ENCODE measurements around the gene CA10.

DNA sequence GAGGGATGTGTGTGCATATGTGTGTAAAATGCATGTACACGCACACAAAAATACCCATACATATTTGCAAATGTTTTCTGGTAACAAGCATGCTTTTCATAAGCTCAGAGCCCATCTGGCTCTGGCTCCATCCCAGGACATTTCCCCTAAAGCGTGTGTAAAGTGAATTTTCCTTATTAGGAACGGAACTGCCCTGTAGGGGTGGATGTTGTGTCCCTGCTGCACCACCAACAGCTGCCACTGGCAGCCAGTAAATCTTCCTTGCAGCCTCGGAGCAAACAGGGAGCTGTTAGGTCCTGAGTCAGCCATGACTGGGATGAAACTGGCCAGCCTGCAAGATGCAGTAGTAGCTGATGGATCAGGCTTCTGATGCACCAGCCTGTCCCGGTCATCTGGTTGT is 504.6 kb downstream of the CA10 start:
- TF ChIP-seq EZH2 (IDR thresholded peaks at IDR 0.05; ENCODE audit: borderline replicate concordance) = no peak
- TF ChIP-seq, protein P1, sequence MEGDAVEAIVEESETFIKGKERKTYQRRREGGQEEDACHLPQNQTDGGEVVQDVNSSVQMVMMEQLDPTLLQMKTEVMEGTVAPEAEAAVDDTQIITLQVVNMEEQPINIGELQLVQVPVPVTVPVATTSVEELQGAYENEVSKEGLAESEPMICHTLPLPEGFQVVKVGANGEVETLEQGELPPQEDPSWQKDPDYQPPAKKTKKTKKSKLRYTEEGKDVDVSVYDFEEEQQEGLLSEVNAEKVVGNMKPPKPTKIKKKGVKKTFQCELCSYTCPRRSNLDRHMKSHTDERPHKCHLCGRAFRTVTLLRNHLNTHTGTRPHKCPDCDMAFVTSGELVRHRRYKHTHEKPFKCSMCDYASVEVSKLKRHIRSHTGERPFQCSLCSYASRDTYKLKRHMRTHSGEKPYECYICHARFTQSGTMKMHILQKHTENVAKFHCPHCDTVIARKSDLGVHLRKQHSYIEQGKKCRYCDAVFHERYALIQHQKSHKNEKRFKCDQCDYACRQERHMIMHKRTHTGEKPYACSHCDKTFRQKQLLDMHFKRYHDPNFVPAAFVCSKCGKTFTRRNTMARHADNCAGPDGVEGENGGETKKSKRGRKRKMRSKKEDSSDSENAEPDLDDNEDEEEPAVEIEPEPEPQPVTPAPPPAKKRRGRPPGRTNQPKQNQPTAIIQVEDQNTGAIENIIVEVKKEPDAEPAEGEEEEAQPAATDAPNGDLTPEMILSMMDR (IDR thresholded peaks at IDR 0.05; ENCODE audit: poor library complexity) = no peak
